Measurements from ENCODE around the gene C10orf105. TPM values are rescaled to one million over a fixed set of nuclear protein-coding genes. Genes with fewer than 3 reads are reported as not detected.

The C10orf105 gene
- total and polyA plus RNA-seq, 5 experiments from 2014 or later = 0.10 to 0.25 (median 0.21) TPM; not detected in 2

- Mint-ChIP-seq H3K27ac (peak overlapping the region in 1 of 10 donors; percentile 31), H3K27me3 (no peaks in the 10 kb centered on the region), H3K4me1 (peaks cover 15 to 46% (median 38%) of the 10 kb centered on the region in 4 donors), H3K36me3 (no peaks in the 10 kb centered on the region), H3K4me3 (no peak overlapping the region), H3K9me3 (peaks cover 0 to 11% (median 4%) of the 10 kb centered on the region in 9 donors)
- POLR2A ChIA-PET = interaction anchor here (0.6 to 16.7 kb wide), 7 partner anchors 11 to 616 kb away, joined by 3 to 194 read pairs (median 3); partner anchors contain the start of gene VSIR
- DNase-seq (no peak), ATAC-seq (no peak)
Measured at GRCh38 chr10:71692598-71693306, 26.8 kb downstream of the C10orf105 start.

GRCh38 chr10:71691405-71691804, 28.2 kb downstream of the C10orf105 start:
- DNase-seq = no peak
- no peak for ATAC-seq
- Mint-ChIP-seq H3K4me1 (peaks cover 11 to 32% (median 25%) of the 10 kb centered on the region in 4 donors), H3K27me3 (no peaks in the 10 kb centered on the region), H3K27ac (no peak overlapping the region), H3K4me3 (no peak overlapping the region), H3K9me3 (peaks cover 0 to 18% (median 4%) of the 10 kb centered on the region in 9 donors), H3K36me3 (no peaks in the 10 kb centered on the region)
- POLR2A ChIA-PET = no interaction called here

GRCh38 chr10:71690094-71690720, 29.4 kb downstream of the C10orf105 start:
- peaks cover 11 to 25% (median 19%) of the 10 kb centered on the region in 4 donors for H3K4me1 Mint-ChIP-seq
- DNase-seq (no peak), ATAC-seq (no peak)
- H3K27me3 Mint-ChIP-seq = no peaks in the 10 kb centered on the region
- peak overlapping the region in 1 of 10 donors; percentile 45 for H3K27ac Mint-ChIP-seq
- POLR2A ChIA-PET = interaction anchor here (0.5 to 1.0 kb wide), 2 partner anchors 16 to 20 kb away, joined by 3 to 9 read pairs; no protein-coding TSS in a partner anchor
- H3K36me3 Mint-ChIP-seq = no peaks in the 10 kb centered on the region
- peaks cover 0 to 18% (median 4%) of the 10 kb centered on the region in 9 donors for H3K9me3 Mint-ChIP-seq
- no peak overlapping the region for H3K4me3 Mint-ChIP-seq

- no peak for DNase-seq
- H3K4me3 Mint-ChIP-seq = peak overlapping the region in 2 of 10 donors; percentile 22 to 39
- no peak for ATAC-seq
- H3K27me3 Mint-ChIP-seq = no peaks in the 10 kb centered on the region
- peaks cover 0 to 18% (median 4%) of the 10 kb centered on the region in 9 donors for H3K9me3 Mint-ChIP-seq
- POLR2A ChIA-PET = no interaction called here
- H3K36me3 Mint-ChIP-seq = no peaks in the 10 kb centered on the region
- peak overlapping the region; percentile 69 to 98 (median 84) for H3K27ac Mint-ChIP-seq
- H3K4me1 Mint-ChIP-seq = peaks cover 3 to 8% (median 6%) of the 10 kb centered on the region in 4 donors
Measured at GRCh38 chr10:71688256-71688655, 31.3 kb downstream of the C10orf105 start.

GRCh38 chr10:71687480-71687879, 32.1 kb downstream of the C10orf105 start:
- ATAC-seq (no peak), DNase-seq (no peak)
- Mint-ChIP-seq H3K36me3 (no peaks in the 10 kb centered on the region), H3K4me3 (no peak overlapping the region), H3K9me3 (peaks cover 0 to 18% (median 4%) of the 10 kb centered on the region in 9 donors), H3K27ac (peak overlapping the region in 9 of 10 donors; percentile 34 to 98 (median 76)), H3K4me1 (peaks cover 3 to 15% (median 5%) of the 10 kb centered on the region in 4 donors), H3K27me3 (no peaks in the 10 kb centered on the region)
- POLR2A ChIA-PET = no interaction called here

GRCh38 chr10:71687077-71687476, 32.5 kb downstream of the C10orf105 start:
- Mint-ChIP-seq H3K36me3 (no peaks in the 10 kb centered on the region), H3K27me3 (no peaks in the 10 kb centered on the region), H3K9me3 (peaks cover 0 to 18% (median 4%) of the 10 kb centered on the region in 9 donors), H3K4me3 (no peak overlapping the region), H3K27ac (peak overlapping the region in 2 of 10 donors; percentile 34 to 82), H3K4me1 (peaks cover 3 to 15% (median 5%) of the 10 kb centered on the region in 4 donors)
- no peak for ATAC-seq
- no peak for DNase-seq
- POLR2A ChIA-PET = no interaction called here

GRCh38 chr10:71685554-71686232, 33.9 kb downstream of the C10orf105 start:
- H3K27me3 Mint-ChIP-seq = no peaks in the 10 kb centered on the region
- H3K27ac Mint-ChIP-seq = peak overlapping the region in 1 of 10 donors; percentile 57
- DNase-seq = no peak
- H3K36me3 Mint-ChIP-seq = no peaks in the 10 kb centered on the region
- peaks cover 3 to 15% (median 5%) of the 10 kb centered on the region in 4 donors for H3K4me1 Mint-ChIP-seq
- H3K4me3 Mint-ChIP-seq = no peak overlapping the region
- POLR2A ChIA-PET = no interaction called here
- peaks cover 0 to 15% (median 4%) of the 10 kb centered on the region in 9 donors for H3K9me3 Mint-ChIP-seq
- no peak for ATAC-seq

- DNase-seq = no peak
- Mint-ChIP-seq H3K4me1 (peaks cover 3 to 15% (median 5%) of the 10 kb centered on the region in 4 donors), H3K36me3 (no peaks in the 10 kb centered on the region), H3K27ac (peak overlapping the region in 2 of 10 donors; percentile 28 to 40), H3K27me3 (no peaks in the 10 kb centered on the region), H3K4me3 (no peak overlapping the region), H3K9me3 (peaks cover 0 to 15% (median 4%) of the 10 kb centered on the region in 9 donors)
- no peak for ATAC-seq
- POLR2A ChIA-PET = no interaction called here
Measured at GRCh38 chr10:71684356-71685173, 35.0 kb downstream of the C10orf105 start.

GRCh38 chr10:71683301-71683700, 36.3 kb downstream of the C10orf105 start:
- no peak for DNase-seq
- Mint-ChIP-seq H3K27me3 (no peaks in the 10 kb centered on the region), H3K4me1 (peaks cover 3 to 15% (median 4%) of the 10 kb centered on the region in 4 donors), H3K4me3 (no peak overlapping the region), H3K27ac (peak overlapping the region in 1 of 10 donors; percentile 9), H3K9me3 (peaks cover 0 to 12% (median 4%) of the 10 kb centered on the region in 9 donors), H3K36me3 (no peaks in the 10 kb centered on the region)
- no peak for ATAC-seq
- POLR2A ChIA-PET = interaction anchor here (1.3 kb wide), 1 partner anchor 9 kb away, joined by 3 read pairs; no protein-coding TSS in a partner anchor

GRCh38 chr10:71681977-71682376, 37.6 kb downstream of the C10orf105 start:
- DNase-seq (no peak), ATAC-seq (no peak)
- Mint-ChIP-seq H3K27me3 (peaks cover 0 to 3% (median 0%) of the 10 kb centered on the region in 5 donors), H3K36me3 (no peaks in the 10 kb centered on the region), H3K4me3 (no peak overlapping the region), H3K9me3 (peaks cover 0 to 2% (median 0%) of the 10 kb centered on the region in 9 donors), H3K27ac (no peak overlapping the region), H3K4me1 (peaks cover 0 to 12% (median 4%) of the 10 kb centered on the region in 4 donors)
- POLR2A ChIA-PET = interaction anchor here (0.6 kb wide), 1 partner anchor 11 kb away, joined by 3 read pairs; no protein-coding TSS in a partner anchor

GRCh38 chr10:71679425-71679824, 40.2 kb downstream of the C10orf105 start:
- Mint-ChIP-seq H3K4me1 (peaks cover 0 to 10% (median 3%) of the 10 kb centered on the region in 4 donors), H3K9me3 (no peaks in the 10 kb centered on the region), H3K36me3 (no peaks in the 10 kb centered on the region), H3K27ac (peak overlapping the region in 1 of 10 donors; percentile 9), H3K4me3 (no peak overlapping the region), H3K27me3 (peaks cover 0 to 3% (median 0%) of the 10 kb centered on the region in 5 donors)
- no peak for DNase-seq
- no peak for ATAC-seq
- POLR2A ChIA-PET = no interaction called here
